Measurements from ENCODE around the gene CALML3. TPM values are rescaled to one million over a fixed set of nuclear protein-coding genes. Genes with fewer than 3 reads are reported as not detected.
"Not testable (repeated sequence)": the region's sequence is repeated elsewhere in the genome, so short reads cannot be mapped to it uniquely, and the experiment has no call there.

Gene CALML3
- total and polyA plus RNA-seq, 8 donors = 0.46 to 64.6 TPM; not detected in 6

GRCh38 chr10:5556576-5556975 is 31.8 kb downstream of the CALML3 start:
- Histone ChIP-seq H3K27me3 (no peaks in the 10 kb centered on the region), H3K9me3 (no peaks in the 10 kb centered on the region), H3K27ac (peak overlapping the region in 1 of 5 donors; percentile 77), H3K36me3 (no peaks in the 10 kb centered on the region), H3K4me1 (peaks cover 13 to 73% (median 39%) of the 10 kb centered on the region in 4 donors), H3K4me3 (no peak overlapping the region)
- peak in 1 of 2 donors; percentile 9 for DNase-seq
- 84 to 88% (median 86%) methylated on average over 11 of the region's 11 CpGs for WGBS, 5 donors
- intact Hi-C loops (cut with DNase I; ENCODE audit: low total_unique reads) = no loop called here
- no peak for TF ChIP-seq POLR2AphosphoS5 (IDR thresholded peaks at IDR 0.05)
- TF ChIP-seq EP300 (IDR thresholded peaks at IDR 0.05) = no peak
- TF ChIP-seq CTCF (IDR thresholded peaks at IDR 0.05) = no peak
- TF ChIP-seq POLR2A (IDR thresholded peaks at IDR 0.05) = no peak

GRCh38 chr10:5557040-5557721 is 32.4 kb downstream of the CALML3 start:
- DNase-seq = peak in 1 of 2 donors; percentile 19
- intact Hi-C loops (cut with DNase I; ENCODE audit: low total_unique reads) = no loop called here
- Histone ChIP-seq H3K36me3 (no peaks in the 10 kb centered on the region), H3K27me3 (no peaks in the 10 kb centered on the region), H3K4me1 (peaks cover 13 to 67% (median 33%) of the 10 kb centered on the region in 4 donors), H3K27ac (peak overlapping the region in 1 of 5 donors; percentile 77), H3K4me3 (no peak overlapping the region), H3K9me3 (no peaks in the 10 kb centered on the region)
- no peak for TF ChIP-seq EP300 (IDR thresholded peaks at IDR 0.05)
- no peak for TF ChIP-seq CTCF (IDR thresholded peaks at IDR 0.05)
- no peak for TF ChIP-seq POLR2AphosphoS5 (IDR thresholded peaks at IDR 0.05)
- TF ChIP-seq POLR2A (IDR thresholded peaks at IDR 0.05) = no peak
- 89 to 93% (median 92%) methylated on average over 18 to 19 of the region's 19 CpGs for WGBS, 5 donors

GRCh38 chr10:5557799-5558771 is 33.3 kb downstream of the CALML3 start:
- peaks cover 13 to 60% (median 28%) of the 10 kb centered on the region in 4 donors for H3K4me1 ChIP-seq
- H3K27me3 ChIP-seq = no peaks in the 10 kb centered on the region
- no peaks in the 10 kb centered on the region for H3K9me3 ChIP-seq
- intact Hi-C loops (cut with DNase I; ENCODE audit: low total_unique reads) = no loop called here
- H3K4me3 ChIP-seq = no peak overlapping the region
- TF ChIP-seq POLR2A (IDR thresholded peaks at IDR 0.05) (no peak), CTCF (IDR thresholded peaks at IDR 0.05) (no peak), POLR2AphosphoS5 (IDR thresholded peaks at IDR 0.05) (no peak), EP300 (IDR thresholded peaks at IDR 0.05) (no peak)
- DNase-seq = peak in 1 of 2 donors; percentile 23
- 87 to 91% (median 90%) methylated on average over 24 to 31 of the region's 31 CpGs for WGBS, 5 donors
- no peaks in the 10 kb centered on the region for H3K36me3 ChIP-seq
- peak overlapping the region in 1 of 5 donors; percentile 77 for H3K27ac ChIP-seq

GRCh38 chr10:5559022-5559421 is 34.3 kb downstream of the CALML3 start:
- H3K36me3 ChIP-seq; H3K4me3 ChIP-seq; H3K9me3 ChIP-seq; H3K27me3 ChIP-seq; intact Hi-C loops (cut with DNase I; ENCODE audit: low total_unique reads): not testable (repeated sequence)
- WGBS, 5 donors = 83 to 91% (median 86%) methylated on average over 9 of the region's 9 CpGs
- DNase-seq = peak in 1 of 2 donors; percentile 15
- Histone ChIP-seq H3K27ac (peak overlapping the region in 1 of 5 donors; percentile 43), H3K4me1 (peaks cover 10 to 56% (median 22%) of the 10 kb centered on the region in 4 donors)

Measured in stomach (tissue), 9 donors.